GM12873 (cell line): ENCODE data around the gene GLP2R.

ENCODE experiments used
- CTCF ChIP-seq: IDR thresholded peaks from 2 replicates; pipeline ENCODE4 v1.5.1; 2012; ENCODE audit warnings: low read depth, mild to moderate bottlenecking, moderate library complexity, low read length, control low read depth; ENCODE audit not compliant: insufficient read depth; ENCODE audit errors: missing control alignments

The GLP2R gene

GRCh38 chr17:9805769-9806168 is 20.0 kb upstream of the GLP2R start:
- no peak for TF ChIP-seq CTCF

GRCh38 chr17:9806699-9807098 is 19.0 kb upstream of the GLP2R start:
- TF ChIP-seq CTCF: no peak

GRCh38 chr17:9809409-9809808 is 16.3 kb upstream of the GLP2R start:
- TF ChIP-seq CTCF: no peak

DNA sequence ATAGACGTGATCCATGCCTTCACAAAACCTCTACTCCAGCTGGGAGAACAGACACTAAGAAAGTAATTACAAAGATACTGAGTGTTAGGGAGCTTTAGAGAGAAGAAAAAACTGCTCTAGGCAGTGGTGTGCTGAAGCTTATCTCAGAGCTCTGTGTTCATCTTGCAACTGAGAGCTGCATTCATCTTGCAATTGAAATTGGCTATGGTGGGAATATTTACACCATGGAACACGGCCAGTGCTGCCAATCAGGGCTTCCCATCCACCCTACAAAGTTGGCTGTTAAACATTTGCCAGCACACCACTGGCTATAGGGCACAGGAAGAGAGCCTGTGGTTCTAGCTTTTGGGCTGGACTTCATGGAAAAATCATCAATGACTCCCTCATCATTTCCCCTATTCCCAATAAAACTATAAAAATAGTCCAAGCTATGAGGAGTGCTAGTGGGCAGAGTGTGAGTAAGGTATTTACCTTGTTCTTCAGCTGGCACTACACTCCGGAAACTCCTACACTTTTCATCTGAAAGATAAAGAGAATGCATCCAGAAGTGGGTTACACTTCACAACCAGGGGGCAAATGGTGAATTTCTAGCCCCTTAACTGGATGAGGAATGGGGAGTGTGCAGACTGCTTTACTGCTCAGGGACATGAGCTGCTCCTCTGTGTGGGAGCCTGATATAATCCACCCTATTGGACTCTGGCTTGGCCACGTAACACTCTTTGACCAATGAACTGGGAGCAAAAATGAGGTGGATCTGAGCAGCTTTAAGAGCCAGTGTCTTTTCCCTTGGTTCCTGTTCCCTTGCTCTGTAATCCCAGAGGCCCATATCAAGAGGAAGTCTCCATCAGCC is 15.4 kb upstream of the GLP2R start:
- no peak for TF ChIP-seq CTCF

GRCh38 chr17:9811086-9811485 is 14.6 kb upstream of the GLP2R start:
- TF ChIP-seq CTCF: no peak

DNA sequence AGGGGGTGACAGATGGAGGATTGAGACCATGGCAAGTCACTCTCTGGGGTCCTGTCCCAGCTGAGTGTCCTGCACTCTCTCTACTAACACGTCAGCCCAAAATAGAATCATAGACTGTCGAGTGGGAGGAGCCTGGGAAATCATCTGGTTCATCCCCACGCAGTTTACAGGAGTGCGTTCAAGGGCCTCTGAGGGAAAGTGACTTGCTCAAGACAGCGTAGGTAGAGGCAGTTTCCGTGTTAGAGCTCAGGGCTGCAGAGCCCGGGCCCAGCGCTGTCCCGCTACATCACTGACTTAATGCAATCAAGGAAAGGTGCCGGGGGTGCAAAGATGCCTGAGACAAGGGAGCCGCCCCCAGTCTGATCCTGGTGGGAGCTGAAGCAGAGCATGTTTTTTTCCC is 14.2 kb upstream of the GLP2R start:
- no peak for TF ChIP-seq CTCF

GRCh38 chr17:9813166-9813565 is 12.6 kb upstream of the GLP2R start:
- TF ChIP-seq CTCF: no peak
